Type B pancreatic cell (in vitro differentiated cells): Measurements from ENCODE around the gene LIPC. TPM values are rescaled to one million over a fixed set of nuclear protein-coding genes. Genes with fewer than 3 reads are reported as not detected.

Experiments
- DNase-seq: peaks from one replicate; pipeline ENCODE4 v3.0.0; 2021; ENCODE audit warnings: mixed read lengths; ENCODE audit not compliant: unreplicated experiment; ENCODE audit errors: extremely low spot score
- H3K27ac Mint-ChIP-seq: 2 replicates; pipeline ENCODE4 v1.8.0; 2021; ENCODE audit warnings: mild to moderate bottlenecking, mixed read lengths
- H3K27me3 Mint-ChIP-seq: 2 replicates; pipeline ENCODE4 v1.8.0; 2021; ENCODE audit warnings: mixed read lengths
- H3K36me3 Mint-ChIP-seq: 2 replicates; pipeline ENCODE4 v1.8.0; 2021; ENCODE audit warnings: mixed read lengths
- H3K4me1 Mint-ChIP-seq: one replicate; pipeline ENCODE4 v1.8.0; 2021; ENCODE audit warnings: mixed read lengths; ENCODE audit not compliant: unreplicated experiment
- H3K4me3 Mint-ChIP-seq: 2 replicates; pipeline ENCODE4 v1.8.0; 2021; ENCODE audit warnings: mild to moderate bottlenecking, mixed read lengths
- H3K9me3 Mint-ChIP-seq: 2 replicates; pipeline ENCODE4 v1.8.0; 2021; ENCODE audit warnings: mixed read lengths
- CTCF ChIP-seq: fragments of 200-600 bp; sonication (generic); conservative IDR thresholded peaks from 2 replicates; pipeline ENCODE4 v1.5.0; 2021; ENCODE audit warnings: antibody characterized with exemption, mild to moderate bottlenecking
- total RNA-seq: library from RNA; stranded (reverse); gene quantifications from 2 replicates; pipeline ENCODE4 v1.2.1, GENCODE V29; 2021; ENCODE audit warnings: low replicate concordance

LIPC gene
- total RNA-seq, 1 donor from 2014 or later = 10.9 TPM

- Mint-ChIP-seq H3K36me3 (peaks cover 11% of the 10 kb centered on the region), H3K4me3 (no peak overlapping the region), H3K9me3 (peaks cover 15% of the 10 kb centered on the region), H3K27ac (no peak overlapping the region), H3K27me3 (no peaks in the 10 kb centered on the region), H3K4me1 (peaks cover 9% of the 10 kb centered on the region)
- TF ChIP-seq CTCF = no peak
- no peak for DNase-seq
Observed at GRCh38 chr15:58588096-58588495, 156.3 kb downstream of the LIPC start.

- no peak overlapping the region for H3K27ac Mint-ChIP-seq
- H3K36me3 Mint-ChIP-seq = peaks cover 12% of the 10 kb centered on the region
- H3K4me3 Mint-ChIP-seq = no peak overlapping the region
- peaks cover 13% of the 10 kb centered on the region for H3K9me3 Mint-ChIP-seq
- no peak for TF ChIP-seq CTCF
- peaks cover 9% of the 10 kb centered on the region for H3K4me1 Mint-ChIP-seq
- no peaks in the 10 kb centered on the region for H3K27me3 Mint-ChIP-seq
- no peak for DNase-seq
Observed at GRCh38 chr15:58589047-58589446, 157.3 kb downstream of the LIPC start.

- Mint-ChIP-seq H3K4me3 (no peak overlapping the region), H3K27ac (peak overlapping the region; percentile 8), H3K4me1 (peaks cover 9% of the 10 kb centered on the region), H3K9me3 (peaks cover 6% of the 10 kb centered on the region), H3K27me3 (no peaks in the 10 kb centered on the region), H3K36me3 (peaks cover 12% of the 10 kb centered on the region)
- TF ChIP-seq CTCF = no peak
- DNase-seq = no peak
Observed at GRCh38 chr15:58590236-58590635, 158.4 kb downstream of the LIPC start.

- no peak overlapping the region for H3K4me3 Mint-ChIP-seq
- H3K27ac Mint-ChIP-seq = peak overlapping the region; percentile 43
- no peak for TF ChIP-seq CTCF
Observed at GRCh38 chr15:58590926-58591325, 159.1 kb downstream of the LIPC start.

GRCh38 chr15:58593870-58594269 is 162.1 kb downstream of the LIPC start:
- peaks cover 11% of the 10 kb centered on the region for H3K9me3 Mint-ChIP-seq
- TF ChIP-seq CTCF = no peak
- H3K27me3 Mint-ChIP-seq = no peaks in the 10 kb centered on the region
- no peak overlapping the region for H3K27ac Mint-ChIP-seq
- no peak overlapping the region for H3K4me3 Mint-ChIP-seq
- peaks cover 11% of the 10 kb centered on the region for H3K4me1 Mint-ChIP-seq
- peaks cover 32% of the 10 kb centered on the region for H3K36me3 Mint-ChIP-seq
- no peak for DNase-seq

More at GRCh38 chr15:58590926-58591325, 159.1 kb downstream of the LIPC start:
- peaks cover 17% of the 10 kb centered on the region for H3K36me3 Mint-ChIP-seq
- H3K27me3 Mint-ChIP-seq = no peaks in the 10 kb centered on the region
- DNase-seq = no peak
- peaks cover 6% of the 10 kb centered on the region for H3K9me3 Mint-ChIP-seq
- peaks cover 5% of the 10 kb centered on the region for H3K4me1 Mint-ChIP-seq

- peaks cover 12% of the 10 kb centered on the region for H3K9me3 Mint-ChIP-seq
- H3K27ac Mint-ChIP-seq = no peak overlapping the region
- H3K36me3 Mint-ChIP-seq = peaks cover 40% of the 10 kb centered on the region
- DNase-seq = no peak
- no peak overlapping the region for H3K4me3 Mint-ChIP-seq
- H3K27me3 Mint-ChIP-seq = no peaks in the 10 kb centered on the region
- peaks cover 11% of the 10 kb centered on the region for H3K4me1 Mint-ChIP-seq
- no peak for TF ChIP-seq CTCF
Observed at GRCh38 chr15:58594898-58595297, 163.1 kb downstream of the LIPC start.
